Stimulated activated CD8-positive, alpha-beta memory T cell treated with anti-CD3 and anti-CD28 coated beads, Interleukin-12 subunit alpha, Interleukin-12 subunit beta, amount 100 ng/mL, for 24 hours (primary cell): ENCODE data around the gene MYO1F.
"Not testable (repeated sequence)": the region's sequence is repeated elsewhere in the genome, so short reads cannot be mapped to it uniquely, and the experiment has no call there.

Source experiments
- DNase-seq: peaks from one replicate; pipeline ENCODE4 v3.0.0-alpha.2; 2020; ENCODE audit errors: extremely low read depth

The MYO1F gene

DNA sequence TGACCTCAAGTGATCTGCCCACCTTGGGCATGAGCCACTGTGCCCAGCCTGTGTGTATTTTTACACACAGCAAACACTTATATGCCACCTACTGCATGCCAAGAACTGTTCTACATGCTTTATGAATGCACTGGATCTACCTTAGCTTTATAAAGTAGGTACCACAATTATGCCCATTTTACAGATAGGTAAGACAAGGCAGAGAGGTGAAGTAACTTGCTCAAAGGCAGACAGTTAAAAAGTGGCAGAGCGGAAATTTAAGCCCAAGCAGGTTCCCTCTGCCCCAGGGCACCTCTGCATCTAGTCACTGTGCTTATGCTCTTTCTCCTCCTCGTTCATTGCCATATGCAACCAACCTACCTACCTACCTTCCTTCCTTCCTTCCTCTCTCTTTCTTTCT lies 22.8 kb upstream of the MYO1F start:
- no peak for DNase-seq

DNA sequence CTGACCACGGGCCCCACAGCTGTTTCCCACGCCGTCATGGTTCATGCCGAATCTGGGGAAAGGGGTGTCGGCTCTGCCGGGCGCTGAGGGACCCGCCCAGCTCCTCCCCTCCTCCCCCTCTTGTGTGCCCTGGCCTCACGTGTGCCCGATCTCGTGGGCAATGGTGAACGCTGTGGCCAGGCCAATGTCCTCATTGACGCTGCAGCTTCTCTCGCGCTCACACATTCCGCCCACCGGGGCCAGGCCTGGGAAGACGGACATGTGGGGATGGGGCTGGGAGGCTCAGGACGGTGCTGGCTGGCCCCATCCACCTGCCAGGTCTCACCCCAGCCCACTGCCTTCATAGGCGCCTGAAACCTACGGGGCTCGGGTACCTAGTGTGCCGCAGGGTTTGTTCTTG lies 18.9 kb upstream of the MYO1F start:
- DNase-seq: no peak

DNA sequence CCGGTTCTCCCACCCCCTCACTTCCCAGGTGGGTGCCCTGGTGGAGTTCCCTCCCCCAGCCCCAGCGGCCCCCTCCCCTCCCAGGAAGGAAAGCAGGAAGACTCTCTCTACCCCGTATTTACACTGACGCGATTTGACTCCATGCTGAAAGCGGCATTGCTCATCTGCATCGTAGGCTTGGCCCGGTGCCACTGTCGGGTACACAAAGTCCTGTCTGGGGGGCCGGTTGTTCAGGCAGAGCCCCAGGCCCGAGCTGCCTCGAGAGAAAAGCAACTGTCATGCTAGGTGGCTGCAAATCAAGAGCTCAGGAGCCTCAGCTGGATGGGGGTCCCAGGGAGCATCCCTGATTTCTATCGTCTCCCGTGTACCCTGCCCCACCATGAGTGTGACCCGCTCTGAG lies 18.4 kb upstream of the MYO1F start:
- no peak for DNase-seq

DNA sequence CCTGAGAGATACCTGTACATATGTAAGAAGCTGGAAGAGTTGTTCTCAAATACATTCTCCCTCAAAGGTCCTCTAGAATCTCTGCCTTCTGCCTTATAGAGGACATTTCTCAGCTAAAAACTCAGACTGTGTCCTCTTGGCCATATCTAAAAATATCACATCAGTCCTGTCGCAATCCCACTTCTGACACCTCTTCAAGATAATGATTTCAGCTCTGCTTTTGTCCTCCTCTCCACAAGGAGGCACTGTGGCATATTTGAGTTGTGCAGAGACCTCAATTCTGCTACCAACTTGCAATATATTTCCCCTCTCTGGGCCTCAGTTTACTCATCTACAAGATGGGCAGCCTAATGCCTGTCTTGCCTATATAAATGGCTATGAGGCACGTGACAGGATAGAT lies 16.7 kb upstream of the MYO1F start:
- DNase-seq: no peak

DNA sequence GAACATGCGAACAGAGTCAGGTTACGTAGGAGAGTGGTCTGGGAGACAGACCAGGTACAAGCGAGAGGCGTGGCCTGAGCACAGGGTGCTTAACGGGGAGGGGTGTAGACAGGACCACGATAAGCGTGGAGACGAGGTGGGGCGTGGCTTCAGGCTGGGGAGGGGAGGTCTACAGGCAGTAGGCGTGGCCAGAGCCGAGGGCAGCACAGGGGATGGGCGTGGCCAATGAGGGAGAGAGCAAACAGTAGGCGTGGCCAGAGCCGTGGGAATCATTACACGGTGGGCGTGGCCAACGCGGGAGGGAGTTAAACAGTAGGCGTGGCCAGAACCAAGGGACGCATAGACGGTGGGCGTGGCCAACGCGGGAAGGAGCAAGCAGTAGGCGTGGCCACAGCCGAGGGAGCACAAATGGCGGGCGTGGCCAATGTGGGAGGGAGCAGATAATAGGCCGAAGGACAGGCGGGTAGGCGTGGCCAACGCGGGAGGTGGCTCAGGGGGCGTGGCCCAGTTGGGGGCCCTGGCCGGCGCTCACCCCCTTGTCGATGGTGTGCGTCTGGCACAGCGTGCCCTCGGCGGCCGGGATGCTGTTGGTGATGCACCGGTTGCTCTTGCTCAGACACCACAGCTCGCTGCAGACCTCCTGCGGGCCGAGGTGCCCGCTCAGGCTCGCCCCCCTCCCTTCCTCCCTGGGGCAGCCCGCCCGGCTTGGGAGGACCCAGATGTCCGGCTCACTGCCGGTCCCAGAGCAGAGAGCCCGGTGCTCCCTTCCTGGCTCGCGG lies 15.2 kb upstream of the MYO1F start:
- peak; percentile 90 for DNase-seq

DNA sequence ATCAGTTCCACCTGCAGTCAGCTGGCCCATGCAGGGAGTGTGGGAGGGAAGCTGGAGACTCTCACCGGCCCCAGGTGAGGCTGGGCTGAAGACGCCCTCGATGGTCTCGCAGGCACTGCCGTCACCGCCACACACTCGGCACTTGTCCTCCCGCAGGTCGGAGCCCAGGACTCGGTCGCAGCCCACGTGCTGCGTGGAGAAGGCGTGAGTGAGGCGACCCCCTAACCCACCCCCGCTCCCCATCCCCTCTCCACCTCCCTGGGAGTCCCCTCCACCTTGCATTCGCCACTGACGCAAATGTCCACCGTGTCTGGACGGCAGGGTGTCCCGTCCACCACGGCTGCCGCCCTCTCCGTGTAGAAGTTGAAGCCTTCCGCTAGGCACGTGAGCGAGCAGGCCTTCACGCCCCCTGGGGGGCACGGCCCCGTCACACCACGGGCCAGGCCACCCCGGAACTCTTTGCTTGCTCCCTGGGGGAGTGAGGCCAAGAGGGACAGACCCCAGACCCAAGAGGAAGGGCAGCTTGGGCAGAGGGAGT lies 12.0 kb upstream of the MYO1F start:
- no peak for DNase-seq

DNA sequence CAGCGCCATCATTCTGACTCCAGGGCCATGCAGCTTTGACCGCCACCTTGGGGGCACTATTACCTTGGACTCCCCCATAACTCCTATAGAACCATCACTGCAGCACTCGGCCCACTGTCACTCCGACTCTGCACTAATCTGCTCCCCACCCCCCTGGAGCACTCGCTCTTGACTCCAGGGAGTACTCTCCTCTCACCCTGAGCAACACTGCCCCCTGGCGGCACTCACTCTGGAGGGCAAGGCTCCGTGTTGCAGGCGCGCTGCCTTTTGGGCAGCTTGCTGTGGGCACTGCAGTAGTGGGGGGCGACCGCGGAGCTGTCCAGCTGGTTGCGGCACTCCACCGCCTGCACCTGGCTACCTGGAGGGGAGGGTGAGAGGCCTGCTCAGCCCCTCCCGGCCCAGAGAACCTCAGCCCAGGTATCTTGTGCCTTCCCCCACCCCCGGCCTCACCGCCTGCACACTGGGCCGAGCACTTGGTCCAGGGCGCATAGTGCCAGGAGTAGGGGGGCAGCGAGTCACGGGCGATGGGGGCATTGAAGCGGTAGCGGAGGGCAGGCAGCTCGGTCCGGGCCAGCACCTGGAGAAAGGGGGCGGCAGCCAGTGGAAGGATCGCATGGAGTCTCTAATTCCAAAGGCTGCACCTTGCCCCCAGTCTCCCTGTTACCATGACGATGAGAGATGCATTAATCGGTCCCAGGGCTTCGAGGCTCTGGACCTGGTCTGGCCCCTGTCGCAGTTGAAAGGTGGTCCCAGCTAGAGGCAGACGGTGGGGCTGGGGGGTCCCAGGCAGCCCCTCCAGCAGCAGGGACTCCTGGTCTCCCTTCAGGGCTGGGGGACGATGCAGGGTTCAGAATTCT lies 8.9 kb upstream of the MYO1F start:
- DNase-seq: no peak

DNA sequence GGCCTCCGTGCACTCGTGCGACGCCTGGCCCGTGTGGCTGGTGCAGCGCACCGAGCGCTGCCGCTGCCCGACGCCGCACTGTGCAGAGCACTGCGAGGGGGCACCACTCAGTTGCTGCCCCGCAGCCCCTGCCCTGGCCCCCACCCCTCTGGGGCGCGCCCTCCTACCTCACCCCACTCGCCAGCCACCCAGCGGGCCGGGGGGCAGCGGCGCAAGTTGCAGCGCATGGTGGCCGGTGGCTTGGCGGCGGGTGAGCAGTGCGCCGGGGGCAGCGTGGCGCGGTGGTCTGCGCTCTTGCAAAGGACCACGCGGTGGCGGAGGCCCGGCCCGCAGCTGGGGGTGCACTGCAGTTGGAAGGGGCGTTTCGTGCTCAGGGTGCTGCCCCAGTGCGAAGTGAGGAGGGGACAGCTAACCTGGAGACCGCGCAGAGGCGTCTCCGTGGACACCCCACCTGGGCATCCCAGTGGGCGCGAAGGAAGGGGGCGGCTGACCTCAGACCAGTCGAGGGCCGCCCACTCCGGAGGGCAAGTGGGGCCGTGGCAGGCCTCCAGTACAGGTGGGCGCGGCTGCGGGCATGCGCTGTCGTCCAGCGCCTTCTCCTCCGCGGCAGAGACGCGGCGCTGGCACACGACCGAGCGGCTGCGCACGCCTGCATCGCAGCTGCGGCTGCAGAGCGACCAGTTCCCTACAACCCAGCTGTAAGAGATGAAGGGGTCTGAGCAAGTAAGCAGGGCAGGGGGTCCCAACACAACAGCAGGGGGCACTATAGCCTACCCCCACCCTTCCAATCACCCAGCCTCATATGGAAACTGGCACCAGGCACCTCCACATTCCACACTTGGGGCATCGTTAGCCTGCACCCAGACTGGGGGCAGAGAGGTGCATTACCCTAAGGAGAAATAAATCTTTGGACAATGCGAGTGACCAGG lies 8.0 kb upstream of the MYO1F start:
- no peak for DNase-seq

DNA sequence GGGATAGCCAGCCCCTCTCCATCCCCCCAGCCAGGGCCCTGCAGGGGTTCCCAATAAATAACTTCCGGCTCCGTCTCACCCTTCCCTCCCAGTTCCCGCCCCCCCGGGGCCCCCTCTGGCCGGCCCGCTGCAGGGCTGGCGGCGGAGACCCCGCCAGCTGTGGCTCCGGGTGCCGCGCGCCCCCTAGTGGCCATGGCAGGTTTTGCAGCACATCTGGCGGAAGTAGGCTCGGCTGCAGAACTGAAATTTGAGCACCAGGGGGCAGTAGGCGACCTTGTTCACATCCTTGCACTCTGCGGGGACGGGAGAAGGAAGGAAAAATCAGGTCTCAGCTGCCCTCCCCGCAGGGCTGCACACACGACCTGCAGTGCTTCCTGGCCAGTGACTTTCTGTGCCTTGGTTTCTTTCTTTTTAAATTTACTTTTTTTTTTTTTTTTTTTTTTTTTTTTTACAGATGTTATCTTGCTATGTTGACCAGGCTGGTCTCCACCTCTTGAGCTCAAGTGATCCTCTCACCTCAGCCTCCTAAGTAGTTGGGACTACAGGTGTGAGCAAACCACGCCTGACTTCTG lies 3.6 kb upstream of the MYO1F start:
- DNase-seq: peak; percentile 49

DNA sequence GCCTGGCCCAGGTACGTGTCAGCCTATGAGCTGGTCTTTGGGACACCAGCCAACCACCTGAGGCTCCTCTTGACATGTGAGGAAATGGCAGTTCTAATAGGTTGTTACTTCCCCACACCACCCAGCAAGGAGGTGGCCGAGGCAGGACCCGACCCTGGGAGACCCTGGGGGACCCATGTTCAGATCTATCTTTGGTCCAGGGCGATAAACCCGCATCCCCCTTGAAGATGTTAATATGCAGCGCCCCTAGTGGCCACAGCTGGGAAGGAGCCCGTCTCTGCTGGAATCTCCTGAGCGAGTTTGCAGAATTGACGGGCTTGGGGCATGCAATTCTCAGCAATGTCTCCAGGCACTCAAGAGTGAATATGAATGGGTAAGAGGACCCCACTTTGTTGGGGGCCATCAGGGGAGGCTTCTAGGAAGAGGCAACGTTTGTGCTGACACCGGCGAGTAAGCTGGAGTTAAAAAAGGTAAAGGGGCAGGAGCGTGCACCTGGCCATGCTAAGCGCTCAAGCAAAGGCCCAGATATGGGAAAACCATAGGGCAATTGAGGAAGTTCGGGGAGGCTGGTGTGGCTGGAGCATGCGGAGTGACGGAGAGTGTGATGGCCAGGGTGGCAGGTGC lies 1.5 kb upstream of the MYO1F start:
- peak; percentile 57 for DNase-seq

DNA sequence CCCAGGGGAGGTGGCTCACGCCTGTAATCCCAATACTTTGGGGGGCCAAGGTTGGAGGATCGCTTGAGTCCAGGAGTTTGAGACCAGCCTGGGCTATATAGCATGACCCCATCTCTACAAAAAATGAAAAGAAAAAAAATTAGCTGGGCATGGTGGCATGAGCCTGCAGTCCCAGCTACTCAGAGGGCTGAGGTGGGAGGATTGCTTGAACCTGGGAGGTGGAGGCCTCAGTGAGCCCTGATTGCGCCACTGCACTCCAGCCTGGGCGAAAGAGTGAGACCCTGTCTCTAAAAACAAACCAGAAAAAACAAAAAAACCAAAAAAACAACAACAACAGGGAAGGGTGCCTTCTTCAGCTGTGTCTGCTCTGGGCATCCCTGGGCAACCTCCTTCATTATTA lies 499 bp upstream of the MYO1F start:
- no peak for DNase-seq

DNA sequence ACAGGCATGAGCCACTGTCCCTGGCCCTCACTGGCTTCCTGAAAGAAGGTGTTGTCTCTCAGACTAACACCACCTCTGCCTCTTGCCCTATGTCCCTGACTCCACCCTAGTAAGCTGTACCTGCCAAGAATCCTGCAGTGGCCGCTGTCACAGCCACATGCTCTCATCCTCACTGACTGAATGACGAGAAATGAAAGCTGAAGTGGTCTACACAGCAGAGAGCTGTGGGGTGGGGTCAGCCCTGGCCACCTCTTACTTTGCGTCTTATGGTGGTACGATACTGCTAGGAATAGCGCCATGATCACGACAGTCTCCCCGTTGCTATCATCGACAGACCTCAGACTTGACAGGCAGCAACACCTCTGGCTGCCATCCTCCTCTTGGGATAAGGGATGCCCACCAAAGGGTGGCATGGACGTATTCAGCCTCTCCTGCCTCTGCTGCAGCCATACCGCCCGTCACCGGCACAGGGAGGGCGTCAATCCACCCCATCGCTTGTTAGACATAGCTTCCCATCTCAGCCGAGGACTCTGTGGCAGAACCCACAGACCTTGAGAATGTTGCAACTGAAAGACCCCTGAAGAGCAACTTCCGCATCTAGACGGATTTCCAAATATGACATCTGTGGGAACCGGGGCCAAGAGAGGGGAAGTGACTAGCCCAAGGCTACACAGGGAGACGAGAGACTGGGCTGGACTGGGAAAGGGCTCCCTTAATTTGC lies 809 bp downstream of the MYO1F start:
- no peak for DNase-seq

DNA sequence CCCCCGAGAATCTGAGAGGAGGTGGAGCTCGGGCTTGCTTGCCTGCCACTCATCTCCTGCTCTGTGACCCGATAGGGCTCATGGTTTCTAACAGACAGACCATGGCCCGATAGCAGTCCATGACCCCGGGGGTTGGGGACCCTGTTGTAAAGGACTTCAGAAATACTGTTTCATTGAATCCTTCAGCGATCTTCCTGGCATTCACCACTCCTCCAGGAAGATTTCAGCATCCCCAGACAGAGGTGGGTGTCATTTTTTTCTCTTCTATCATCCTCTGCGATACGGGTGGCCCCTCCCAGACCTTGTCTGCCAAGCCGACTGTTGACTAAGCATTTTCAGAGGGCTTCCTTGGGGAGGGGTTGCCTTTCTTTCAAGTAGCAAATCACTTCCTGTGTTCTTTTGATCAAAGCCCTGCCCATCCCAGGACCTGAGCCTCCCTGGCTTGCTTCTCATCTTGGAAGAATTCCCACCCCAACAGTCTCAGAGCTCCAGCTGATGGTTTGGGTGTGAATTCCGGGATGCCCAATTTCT lies 1.7 kb downstream of the MYO1F start:
- no peak for DNase-seq

DNA sequence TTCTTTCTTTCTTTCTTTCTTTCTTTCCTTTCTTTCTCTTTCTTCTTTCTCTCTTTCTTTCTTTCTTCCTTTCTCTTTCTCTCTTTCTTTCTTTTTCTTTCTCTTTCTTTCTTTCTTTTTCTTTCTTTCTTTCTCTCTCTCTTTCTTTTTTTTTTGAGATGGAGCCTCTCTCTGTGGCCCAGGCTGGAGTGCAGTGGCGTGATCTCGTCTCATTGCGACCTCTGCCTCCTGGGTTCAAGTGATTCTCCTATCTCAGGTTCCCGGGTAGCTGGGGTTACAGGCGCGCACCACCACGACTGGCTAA lies 2.7 kb downstream of the MYO1F start:
- not testable (repeated sequence) for DNase-seq

DNA sequence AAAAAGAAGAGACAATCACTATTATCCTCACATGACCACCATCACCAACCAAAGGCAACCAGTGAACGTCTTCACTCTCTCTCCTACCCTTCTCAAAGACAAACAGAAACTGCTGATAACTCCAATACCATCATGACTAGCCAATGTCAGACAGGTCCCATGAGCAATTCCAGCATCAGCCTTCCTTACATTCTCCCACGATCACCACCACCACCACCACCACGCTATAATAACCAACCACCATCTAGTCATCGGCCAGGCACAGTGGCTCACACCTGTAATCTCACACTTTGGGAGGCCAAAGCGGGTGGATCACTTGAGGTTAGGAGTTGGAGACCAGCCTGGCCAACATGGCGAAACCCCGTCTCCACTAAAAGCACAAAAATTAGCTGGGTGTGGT lies 3.9 kb downstream of the MYO1F start:
- no peak for DNase-seq

DNA sequence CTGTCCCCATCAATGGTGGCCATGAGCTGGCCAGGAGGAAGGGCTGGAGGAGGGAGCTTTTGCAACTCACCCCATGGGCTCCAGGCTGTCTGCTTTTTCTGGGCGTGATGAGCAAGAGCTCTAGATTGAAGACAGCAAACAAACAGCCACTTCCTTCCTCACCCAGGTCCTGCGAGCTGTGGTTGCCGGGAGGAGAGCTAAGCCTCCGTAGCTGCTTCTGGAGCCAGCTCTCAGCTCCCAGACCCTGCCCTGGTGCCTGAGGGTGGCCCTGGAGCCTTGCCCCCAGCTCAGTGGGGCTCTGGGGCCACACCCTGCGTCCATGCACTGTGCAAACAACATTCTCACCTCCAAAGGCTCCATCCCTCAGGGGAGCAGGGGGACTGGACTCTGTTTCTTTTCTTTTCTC lies 6.2 kb downstream of the MYO1F start:
- no peak for DNase-seq

DNA sequence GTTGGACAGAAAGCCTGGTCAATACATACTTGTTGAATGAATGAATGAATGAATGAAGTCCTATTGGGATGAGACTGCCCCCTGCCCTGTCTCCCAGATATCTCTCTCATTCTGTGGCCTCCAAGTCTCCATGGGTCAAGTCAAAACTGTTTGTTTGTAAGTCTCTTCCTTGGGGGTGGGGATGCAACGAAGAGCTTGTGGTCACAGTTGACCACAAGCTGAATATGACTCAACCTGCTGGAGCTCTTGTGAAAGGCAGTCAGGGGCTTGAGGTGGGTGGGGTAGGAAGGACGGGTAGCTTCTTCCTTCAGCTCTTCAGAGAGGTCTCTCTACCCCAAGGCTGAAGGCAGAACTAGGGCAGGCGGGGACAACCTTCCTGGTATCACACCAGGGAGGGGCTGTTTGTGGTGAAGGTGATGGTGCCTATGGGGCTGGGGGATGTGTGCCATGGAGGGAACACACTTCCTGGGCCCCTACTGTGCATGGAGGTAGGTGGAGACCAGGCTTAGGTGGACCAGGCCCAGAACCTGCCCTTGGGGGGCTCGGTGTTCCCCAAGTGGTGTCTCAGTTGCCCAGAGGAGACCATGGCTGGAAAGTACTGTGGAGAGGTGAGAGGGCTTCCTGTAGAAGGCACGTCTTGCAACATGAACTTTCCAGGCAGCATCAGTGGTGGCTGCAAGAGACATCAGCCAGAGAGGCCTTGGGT lies 8.0 kb downstream of the MYO1F start:
- no peak for DNase-seq

DNA sequence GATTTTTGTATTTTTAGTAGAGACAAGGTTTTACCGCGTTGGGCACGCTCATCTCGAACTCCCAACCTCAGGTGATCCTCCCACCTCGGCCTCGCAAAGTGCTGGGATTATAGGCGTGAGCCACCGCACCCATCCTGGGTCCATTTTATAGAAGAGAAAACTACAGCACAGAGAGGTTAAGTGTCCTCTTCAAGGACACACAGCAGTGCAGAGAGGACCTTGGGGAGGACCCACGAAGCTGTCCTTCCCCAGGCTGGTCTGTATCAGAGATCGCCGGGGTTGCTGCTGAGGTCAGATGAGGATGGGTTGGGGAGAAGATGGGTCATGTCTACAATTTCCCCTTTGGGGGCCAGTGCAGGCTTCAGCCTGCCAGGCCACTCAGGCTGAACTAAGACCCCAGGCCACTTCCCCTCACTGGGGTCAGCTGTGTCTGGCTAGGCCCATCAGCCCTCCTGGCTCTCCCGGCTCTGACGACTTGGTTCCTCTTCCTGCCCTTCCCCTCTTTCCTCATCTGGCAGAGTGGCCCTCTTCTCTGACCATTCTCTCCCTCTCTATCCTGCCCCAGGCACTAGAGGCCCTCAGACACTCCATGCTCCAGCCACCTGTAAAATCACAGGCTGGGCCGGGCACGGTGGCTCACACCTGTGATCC lies 9.6 kb downstream of the MYO1F start:
- no peak for DNase-seq

DNA sequence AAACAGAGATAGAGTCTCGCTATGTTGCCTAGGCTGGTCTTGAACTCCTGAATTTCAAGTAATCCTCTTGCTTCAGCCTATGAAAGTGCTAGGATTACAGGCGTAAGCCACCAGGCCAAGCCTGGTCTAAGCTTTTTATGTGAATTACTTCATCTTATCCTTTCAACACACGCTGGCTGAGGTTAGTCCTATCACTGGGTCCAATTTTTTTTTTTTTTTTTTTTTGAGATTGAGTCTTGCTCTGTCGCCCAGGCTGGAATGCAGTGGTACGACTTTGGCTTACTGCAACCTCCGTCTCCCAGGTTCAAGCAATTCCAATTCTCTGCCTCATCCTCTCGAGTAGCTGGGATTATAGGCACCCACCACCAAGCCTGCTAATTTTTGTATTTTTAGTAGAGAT lies 10.4 kb downstream of the MYO1F start:
- DNase-seq: no peak
